SHP77 treated with DMSO at 0.1 percent for 48 hours (cell line): ENCODE data around the gene PRSS27.
"Not testable (repeated sequence)": the region's sequence is repeated elsewhere in the genome, so short reads cannot be mapped to it uniquely, and the experiment has no call there.

Experiments
- DNase-seq: peaks from one replicate; lab custom pipeline; 2025; lab: John Stamatoyannopoulos, UW

Gene PRSS27

DNA sequence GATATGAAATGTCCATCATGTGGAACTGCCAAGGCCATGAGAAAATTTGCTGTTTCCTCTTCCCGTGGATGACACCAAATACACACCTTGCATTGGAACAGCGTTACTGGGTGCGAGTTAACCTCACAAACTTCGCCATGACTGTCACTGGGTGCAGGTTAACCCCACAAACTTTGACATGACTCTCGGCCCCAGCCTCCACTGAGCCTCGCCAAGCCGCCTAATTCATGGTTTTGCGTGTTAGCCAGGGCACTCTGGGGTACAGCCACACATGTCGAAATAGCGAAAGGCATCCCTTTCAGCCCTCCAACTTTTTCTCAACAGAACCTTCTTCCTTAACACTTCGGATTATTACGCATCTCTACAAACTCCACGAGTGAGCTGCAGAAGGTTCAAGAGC, 48.3 kb downstream of the PRSS27 start:
- DNase-seq: no peak

DNA sequence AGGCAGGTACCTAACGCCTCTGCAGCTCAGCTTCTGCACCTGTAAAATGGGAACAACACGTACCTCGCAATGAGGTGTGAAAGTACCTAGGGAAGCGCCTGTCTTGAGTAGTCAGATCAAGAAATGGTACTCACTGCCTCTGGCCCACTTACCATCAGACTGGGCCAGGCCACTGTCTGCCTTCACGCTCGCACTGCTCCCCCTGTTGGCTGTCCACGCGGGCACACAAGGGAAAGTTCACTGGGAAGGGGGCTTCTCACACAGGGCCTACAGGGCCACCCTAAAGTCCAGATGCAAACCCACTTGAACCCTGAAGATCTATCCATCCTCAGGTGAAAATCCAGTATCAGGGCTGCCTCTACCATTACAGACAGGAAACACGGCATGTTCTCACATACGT, 48.8 kb downstream of the PRSS27 start:
- DNase-seq: not testable (repeated sequence)

DNA sequence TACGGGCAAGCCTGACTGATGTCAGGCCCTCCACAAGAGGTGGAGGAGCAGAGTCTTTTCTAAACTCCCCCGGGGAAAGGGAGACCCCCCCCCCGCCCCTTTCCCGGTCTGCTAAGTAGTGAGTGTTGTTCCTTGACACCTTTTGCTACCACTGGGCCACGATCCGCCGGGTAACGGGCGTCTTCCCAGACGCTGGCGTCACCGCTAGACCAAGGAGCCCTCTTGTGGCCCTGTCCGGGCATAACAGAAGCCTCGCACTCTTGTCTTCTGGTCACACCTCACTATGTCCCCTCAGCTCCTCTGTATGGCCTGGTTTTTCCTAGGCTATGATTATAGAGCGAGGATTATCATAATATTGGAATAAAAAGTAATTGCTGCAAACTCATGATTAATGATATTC, 50.0 kb downstream of the PRSS27 start:
- not testable (repeated sequence) for DNase-seq

DNA sequence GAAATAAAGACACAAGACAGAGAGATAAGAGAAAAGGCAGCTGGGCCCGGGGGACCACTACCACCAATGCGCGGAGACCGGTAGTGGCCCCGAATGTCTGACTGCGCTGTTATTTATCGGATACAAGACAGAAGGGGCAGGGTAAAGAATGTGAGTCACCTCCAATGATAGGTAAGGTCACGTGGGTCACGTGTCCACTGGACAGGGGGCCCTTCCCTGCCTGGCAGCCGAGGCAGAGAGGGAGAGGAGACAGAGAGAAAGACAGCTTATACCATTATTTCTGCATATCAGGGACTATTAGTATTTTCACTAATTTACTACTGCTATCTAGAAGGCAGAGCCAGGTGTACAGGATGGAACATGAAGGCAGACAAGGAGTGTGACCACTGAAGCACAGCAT, 50.4 kb downstream of the PRSS27 start:
- not testable (repeated sequence) for DNase-seq

DNA sequence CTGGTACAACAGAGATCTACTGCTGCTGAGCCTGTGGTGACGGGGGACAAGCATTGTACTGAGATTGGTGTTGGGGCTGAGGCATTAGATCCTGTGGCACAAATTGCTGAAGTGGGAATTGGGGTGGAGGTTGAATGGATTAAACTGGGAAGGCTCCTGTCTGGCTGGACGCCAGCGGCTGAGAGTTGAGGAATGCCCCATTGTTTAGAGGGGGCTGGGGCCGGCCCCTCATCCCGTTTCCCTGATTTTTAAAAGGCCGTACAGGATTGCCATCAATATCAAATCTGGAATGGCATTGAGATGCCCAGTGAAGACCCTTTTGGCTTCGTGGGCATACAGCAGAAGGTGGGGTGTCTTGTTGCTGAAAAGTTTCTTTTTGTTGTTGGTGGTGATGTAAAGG, 53.4 kb downstream of the PRSS27 start:
- DNase-seq: not testable (repeated sequence)

DNA sequence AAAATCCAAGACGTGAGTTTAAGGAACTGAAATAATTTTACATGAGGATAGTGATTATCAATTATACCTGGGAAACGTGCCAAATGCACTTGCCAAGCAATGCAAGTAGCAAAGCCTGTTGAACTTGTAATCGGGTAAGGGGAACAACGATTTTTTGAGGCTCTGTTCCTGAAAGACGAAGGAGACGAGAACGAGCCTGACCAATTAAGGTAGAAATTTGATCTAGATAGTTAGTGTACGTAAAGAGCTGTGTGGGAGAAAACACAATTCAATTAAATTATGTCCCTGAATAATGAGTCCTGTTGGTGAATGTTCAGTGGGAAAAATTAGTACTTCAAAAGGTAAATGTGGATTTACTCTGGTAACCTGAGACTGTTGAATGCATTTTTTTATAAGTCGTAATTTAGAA, 55.4 kb downstream of the PRSS27 start:
- no peak for DNase-seq

DNA sequence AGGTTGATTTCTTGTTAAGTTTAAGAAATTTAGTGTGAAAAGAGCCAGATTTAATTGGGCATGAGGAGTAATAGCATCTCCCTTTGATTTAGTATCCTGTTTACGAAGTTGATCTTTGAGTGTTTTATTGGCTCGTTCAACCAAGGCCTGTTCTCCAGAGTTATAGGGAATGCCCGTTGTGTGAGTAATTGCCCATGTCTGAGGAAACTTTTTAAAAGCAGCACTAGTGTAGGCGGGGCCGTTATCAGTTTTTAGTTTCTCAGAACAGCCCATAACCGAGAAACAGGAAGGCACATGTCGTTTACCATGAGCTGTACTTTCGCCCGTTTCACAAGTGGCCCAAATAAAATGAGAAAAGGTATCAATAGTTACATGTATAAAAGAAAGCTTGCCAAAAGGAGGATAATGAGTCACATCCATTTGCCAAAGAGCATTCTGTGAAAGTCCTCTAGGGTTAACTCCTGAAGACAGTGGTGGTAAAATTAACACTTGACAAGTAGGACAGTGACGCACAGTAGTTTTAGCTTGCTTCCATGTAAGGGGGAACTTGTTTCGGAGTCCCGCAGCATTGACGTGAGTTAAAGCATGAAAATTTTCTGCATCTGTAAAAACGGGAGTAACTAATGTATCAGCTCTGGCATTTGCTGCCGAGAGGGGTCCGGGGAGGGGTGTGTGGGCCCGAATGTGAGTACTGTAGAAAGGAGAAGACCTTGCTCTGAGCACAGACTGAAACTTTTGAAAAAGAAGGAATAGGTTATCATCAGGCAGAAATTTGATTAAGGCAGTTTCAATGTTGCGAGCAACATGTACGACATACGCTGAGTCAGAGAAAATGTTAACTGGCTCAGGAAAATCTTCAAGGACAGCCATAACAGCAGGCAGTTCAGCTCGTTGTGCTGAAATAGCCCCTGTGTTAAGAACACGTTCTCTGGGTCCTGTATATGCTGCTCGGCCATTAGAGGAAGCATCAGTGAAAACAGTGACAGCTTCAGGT, 56.2 kb downstream of the PRSS27 start:
- DNase-seq: no peak
